Measurements from ENCODE around the gene HS3ST3A1.

DNA sequence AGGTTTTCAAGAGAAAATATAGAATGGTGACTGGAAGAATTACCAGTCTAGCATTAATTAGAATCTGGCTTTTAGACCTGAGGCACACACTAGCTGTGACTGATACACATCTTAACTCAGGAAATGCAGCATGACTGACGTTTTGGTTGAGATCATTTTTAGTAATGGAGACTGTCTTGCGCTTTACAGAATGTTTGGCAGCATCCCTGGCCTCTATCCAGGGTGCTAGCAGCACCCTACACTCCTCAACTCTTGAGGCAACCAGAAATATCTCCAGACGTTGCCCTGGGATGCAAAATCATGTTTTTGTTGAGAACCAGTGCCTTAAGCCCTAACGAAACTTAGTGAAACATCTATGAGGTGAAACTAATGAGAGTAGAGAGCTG, 109.0 kb downstream of the HS3ST3A1 start:
- TF ChIP-seq, protein P1, sequence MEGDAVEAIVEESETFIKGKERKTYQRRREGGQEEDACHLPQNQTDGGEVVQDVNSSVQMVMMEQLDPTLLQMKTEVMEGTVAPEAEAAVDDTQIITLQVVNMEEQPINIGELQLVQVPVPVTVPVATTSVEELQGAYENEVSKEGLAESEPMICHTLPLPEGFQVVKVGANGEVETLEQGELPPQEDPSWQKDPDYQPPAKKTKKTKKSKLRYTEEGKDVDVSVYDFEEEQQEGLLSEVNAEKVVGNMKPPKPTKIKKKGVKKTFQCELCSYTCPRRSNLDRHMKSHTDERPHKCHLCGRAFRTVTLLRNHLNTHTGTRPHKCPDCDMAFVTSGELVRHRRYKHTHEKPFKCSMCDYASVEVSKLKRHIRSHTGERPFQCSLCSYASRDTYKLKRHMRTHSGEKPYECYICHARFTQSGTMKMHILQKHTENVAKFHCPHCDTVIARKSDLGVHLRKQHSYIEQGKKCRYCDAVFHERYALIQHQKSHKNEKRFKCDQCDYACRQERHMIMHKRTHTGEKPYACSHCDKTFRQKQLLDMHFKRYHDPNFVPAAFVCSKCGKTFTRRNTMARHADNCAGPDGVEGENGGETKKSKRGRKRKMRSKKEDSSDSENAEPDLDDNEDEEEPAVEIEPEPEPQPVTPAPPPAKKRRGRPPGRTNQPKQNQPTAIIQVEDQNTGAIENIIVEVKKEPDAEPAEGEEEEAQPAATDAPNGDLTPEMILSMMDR (IDR thresholded peaks at IDR 0.05), result no peak
- no peak for TF ChIP-seq POLR2A (IDR thresholded peaks at IDR 0.05)
